Breast epithelium (tissue), 4 donors: Measurements from ENCODE around the gene CAMSAP1. TPM values are rescaled to one million over a fixed set of nuclear protein-coding genes. Genes with fewer than 3 reads are reported as not detected.
A peak's percentile ranks its signal among the peaks of the same experiment; 100 is the strongest.

Experiments used
- DNase-seq, 2 donors: peaks; one replicate each; pipeline ENCODE4 v3.0.0-alpha.2; 2019; ENCODE audit warnings: low spot score in 2 of 2
- H3K27ac ChIP-seq, 2 donors: fragments of 200-600 bp; sonication (generic) in 1 of 2; one replicate each; pipeline ENCODE4 v1.5.1; 2016 to 2019; ENCODE audit warnings: mild to moderate bottlenecking in 1 of 2
- H3K27me3 ChIP-seq, 2 donors: fragments of 200-600 bp; sonication (generic) in 1 of 2; one replicate each; pipeline versions ENCODE4 v1.5.1 to v1.6.0; 2017 to 2019; ENCODE audit warnings: control low read depth in 1 of 2, mild to moderate bottlenecking in 1 of 2
- H3K36me3 ChIP-seq: fragments of 200-600 bp; one replicate; pipeline ENCODE4 v1.5.1; 2019
- H3K4me1 ChIP-seq, 2 donors: fragments of 200-600 bp; sonication (generic); one replicate each; pipeline ENCODE4 v1.5.1; 2016 to 2019; ENCODE audit warnings: control low read depth in 1 of 2
- H3K4me3 ChIP-seq, 3 donors: fragments of 200-600 bp; sonication (generic); 1 replicate in 2 of 3; 2 replicates in 1 of 3; pipeline ENCODE4 v1.5.1; 2016 to 2019; ENCODE audit warnings: mild to moderate bottlenecking in 3 of 3, moderate library complexity in 2 of 3
- H3K9me3 ChIP-seq, 2 donors: fragments of 200-600 bp; sonication (generic) in 1 of 2; one replicate each; pipeline ENCODE4 v1.5.1; 2016 to 2019; ENCODE audit warnings: control low read depth in 1 of 2
- POLR2A ChIP-seq: fragments of 450-650 bp; IDR thresholded peaks from one replicate; pipeline ENCODE4 v1.6.1; 2016; ENCODE audit warnings: antibody characterized with exemption, mild to moderate bottlenecking, moderate library complexity
- POLR2AphosphoS5 ChIP-seq, 3 donors: sonication (generic); formaldehyde crosslinking; IDR thresholded peaks; one replicate each; pipeline ENCODE4 v1.6.1; 2017; ENCODE audit warnings: antibody characterized with exemption in 3 of 3
- intact Hi-C: fragments of 100-400 bp; cut with DNase I; formaldehyde crosslinking; loops from one replicate; pipeline ENCODE4 v1.15.1; 2023; ENCODE audit warnings: low total_unique reads
- total RNA-seq, 3 donors: library from RNA; depleted of rRNA; stranded (reverse); fragments of >200 nt; gene quantifications; one replicate each; pipeline ENCODE4 v1.1.0, GENCODE V29; 2016
- TF ChIP-seq, protein P1 (sequence below), 3 donors: fragments of 450-650 bp; IDR thresholded peaks; one replicate each; pipeline ENCODE4 v1.5.1; 2016 to 2017; ENCODE audit warnings: antibody characterized with exemption in 3 of 3, mild to moderate bottlenecking in 3 of 3, moderate library complexity in 3 of 3

The CAMSAP1 gene
- total RNA-seq, 3 donors from 2014 or later = 25.0 to 29.8 (median 29.0) TPM

DNA sequence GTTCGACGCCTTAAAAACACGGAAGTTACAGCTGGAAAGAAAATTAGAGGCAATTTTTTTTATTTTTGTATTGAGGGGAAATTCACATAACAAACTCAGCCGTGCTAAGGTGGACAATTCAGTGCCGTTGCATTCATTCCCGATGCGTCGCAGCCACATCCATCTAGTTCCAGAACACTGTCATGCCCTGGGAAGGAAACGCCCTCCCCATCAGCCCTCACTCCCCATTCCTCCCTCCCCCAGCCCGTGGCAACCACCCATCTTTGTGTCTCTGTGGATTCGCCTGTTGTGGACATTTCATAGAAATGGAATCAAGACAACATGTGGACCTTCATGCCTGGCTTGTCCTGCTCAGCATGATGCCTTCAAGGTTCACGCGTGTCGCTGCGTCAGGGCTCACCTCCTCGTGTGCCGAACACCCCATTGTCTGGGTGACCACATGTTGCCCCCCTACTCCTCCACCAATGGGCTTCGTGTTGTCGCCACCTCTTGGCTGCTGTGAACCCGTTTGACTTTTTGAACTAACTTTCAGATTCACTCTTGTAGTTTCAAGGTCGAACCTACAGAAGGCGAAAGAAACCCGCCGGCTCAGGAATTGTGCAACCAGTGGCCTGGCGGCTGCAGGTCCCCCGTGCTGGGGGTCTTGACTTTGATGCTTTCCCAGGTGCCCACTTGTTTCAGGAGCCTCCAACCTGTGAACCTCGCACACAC, 17.4 kb upstream of the CAMSAP1 start:
- no peak for DNase-seq
- H3K4me3 ChIP-seq = no peak overlapping the region
- intact Hi-C loops = no loop called here

GRCh38 chr9:135923508-135923907, 16.2 kb upstream of the CAMSAP1 start:
- TF ChIP-seq, protein P1, sequence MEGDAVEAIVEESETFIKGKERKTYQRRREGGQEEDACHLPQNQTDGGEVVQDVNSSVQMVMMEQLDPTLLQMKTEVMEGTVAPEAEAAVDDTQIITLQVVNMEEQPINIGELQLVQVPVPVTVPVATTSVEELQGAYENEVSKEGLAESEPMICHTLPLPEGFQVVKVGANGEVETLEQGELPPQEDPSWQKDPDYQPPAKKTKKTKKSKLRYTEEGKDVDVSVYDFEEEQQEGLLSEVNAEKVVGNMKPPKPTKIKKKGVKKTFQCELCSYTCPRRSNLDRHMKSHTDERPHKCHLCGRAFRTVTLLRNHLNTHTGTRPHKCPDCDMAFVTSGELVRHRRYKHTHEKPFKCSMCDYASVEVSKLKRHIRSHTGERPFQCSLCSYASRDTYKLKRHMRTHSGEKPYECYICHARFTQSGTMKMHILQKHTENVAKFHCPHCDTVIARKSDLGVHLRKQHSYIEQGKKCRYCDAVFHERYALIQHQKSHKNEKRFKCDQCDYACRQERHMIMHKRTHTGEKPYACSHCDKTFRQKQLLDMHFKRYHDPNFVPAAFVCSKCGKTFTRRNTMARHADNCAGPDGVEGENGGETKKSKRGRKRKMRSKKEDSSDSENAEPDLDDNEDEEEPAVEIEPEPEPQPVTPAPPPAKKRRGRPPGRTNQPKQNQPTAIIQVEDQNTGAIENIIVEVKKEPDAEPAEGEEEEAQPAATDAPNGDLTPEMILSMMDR (IDR thresholded peaks at IDR 0.05) = no peak
- TF ChIP-seq POLR2AphosphoS5 (IDR thresholded peaks at IDR 0.05) (no peak), POLR2A (no peak)
- H3K4me1 ChIP-seq = no peaks in the 10 kb centered on the region

More for the DNA sequence above, 17.4 kb upstream of the CAMSAP1 start:
- no peak overlapping the region for H3K27ac ChIP-seq
- H3K4me1 ChIP-seq = no peaks in the 10 kb centered on the region
- H3K9me3 ChIP-seq = peaks cover 0 to 4% of the 10 kb centered on the region in 2 donors
- no peaks in the 10 kb centered on the region for H3K27me3 ChIP-seq
- TF ChIP-seq, protein P1 (IDR thresholded peaks at IDR 0.05) = no peak
- TF ChIP-seq POLR2A = no peak
- TF ChIP-seq POLR2AphosphoS5 (IDR thresholded peaks at IDR 0.05) = no peak
- H3K36me3 ChIP-seq = no peaks in the 10 kb centered on the region

GRCh38 chr9:135921749-135922310, 14.5 kb upstream of the CAMSAP1 start:
- TF ChIP-seq POLR2AphosphoS5 (IDR thresholded peaks at IDR 0.05) (no peak), POLR2A (no peak)
- TF ChIP-seq, protein P1 (IDR thresholded peaks at IDR 0.05) = no peak
- Histone ChIP-seq H3K36me3 (no peaks in the 10 kb centered on the region), H3K27me3 (no peaks in the 10 kb centered on the region), H3K27ac (no peak overlapping the region), H3K9me3 (peaks cover 25% of the 10 kb centered on the region in 2 donors), H3K4me1 (no peaks in the 10 kb centered on the region), H3K4me3 (no peak overlapping the region)
- DNase-seq = no peak
- intact Hi-C loops = no loop called here

More at GRCh38 chr9:135923508-135923907, 16.2 kb upstream of the CAMSAP1 start:
- intact Hi-C loops = no loop called here
- Histone ChIP-seq H3K27ac (no peak overlapping the region), H3K9me3 (peaks cover 8 to 15% of the 10 kb centered on the region in 2 donors), H3K36me3 (no peaks in the 10 kb centered on the region), H3K4me3 (no peak overlapping the region), H3K27me3 (no peaks in the 10 kb centered on the region)
- no peak for DNase-seq

- TF ChIP-seq POLR2A (no peak), POLR2AphosphoS5 (IDR thresholded peaks at IDR 0.05) (no peak)
- TF ChIP-seq, protein P1 (IDR thresholded peaks at IDR 0.05) = no peak
- Histone ChIP-seq H3K4me1 (no peaks in the 10 kb centered on the region), H3K9me3 (peaks cover 30 to 33% of the 10 kb centered on the region in 2 donors), H3K27ac (peak overlapping the region in 1 of 2 donors; percentile 17), H3K4me3 (no peak overlapping the region), H3K36me3 (no peaks in the 10 kb centered on the region), H3K27me3 (no peaks in the 10 kb centered on the region)
- DNase-seq = no peak
- intact Hi-C loops = no loop called here
Measured at GRCh38 chr9:135920973-135921585, 13.7 kb upstream of the CAMSAP1 start.
